ENCODE results near the gene RNU6-9.

- TF ChIP-seq POLR2A (IDR thresholded peaks at IDR 0.05) (no peak), CTCF (IDR thresholded peaks at IDR 0.05 in 8 of 11, conservative IDR thresholded peaks at IDR 0.05 in 3 of 11) (no peak), POLR2AphosphoS5 (IDR thresholded peaks at IDR 0.05) (peak in 1 of 3 donors; percentile 51)
These were observed 8.2 kb downstream of the RNU6-9 start for GRCh38 chr19:901216-902092.

All from spleen (tissue), 7 donors.